Measurements from ENCODE around the gene FRMD4A. TPM values are rescaled to one million over a fixed set of nuclear protein-coding genes. Genes with fewer than 3 reads are reported as not detected.
"Not testable (repeated sequence)": the region's sequence is repeated elsewhere in the genome, so short reads cannot be mapped to it uniquely, and the experiment has no call there.

The FRMD4A gene
- total RNA-seq, 1 experiment from 2014 or later: 19.6 TPM

DNA sequence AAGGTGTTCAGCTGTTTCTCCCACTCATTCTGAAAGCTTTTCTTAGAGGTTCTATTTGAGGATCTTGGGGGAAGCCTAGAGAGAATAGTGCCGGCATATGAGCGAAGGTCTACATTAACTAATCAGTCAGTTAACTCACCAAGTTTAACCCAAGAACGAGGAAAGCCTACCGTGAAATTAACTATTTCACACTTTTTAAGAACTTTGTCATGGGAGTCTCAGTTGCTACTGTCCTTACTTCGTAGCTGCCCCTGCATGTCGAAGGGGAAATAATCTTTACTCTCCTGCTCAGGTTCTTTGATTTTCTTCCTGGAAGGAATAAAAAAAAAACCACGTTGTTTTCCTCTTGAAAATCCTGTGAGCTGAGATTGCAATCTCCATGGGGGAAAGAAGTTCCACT lies 115.1 kb downstream of the FRMD4A start:
- peaks cover 0 to 2% (median 0%) of the 10 kb centered on the region in 3 experiments; a peak in 1 of 7 replicates for H3K36me3 Mint-ChIP-seq (ENCODE audit: insufficient read depth in 1 of 3, low read depth in 3 of 3)
- H4K8ac ChIP-seq (replicated peaks; ENCODE audit: insufficient read length, low read depth, low read length): no peak overlapping the region
- WGBS (ENCODE audit: extremely low coverage, insufficient read length, low lambda C conversion rate): no CpG with 5 or more reads among the region's 7 CpGs
- no peaks in the 10 kb centered on the region for H3K79me2 ChIP-seq (ENCODE audit: insufficient read depth, low read length)
- no peak overlapping the region for H2BK15ac ChIP-seq (ENCODE audit: low read depth, low read length)
- H3K14ac ChIP-seq (ENCODE audit: insufficient read depth, low read length): no peak overlapping the region
- H3K9ac ChIP-seq (ENCODE audit: extremely low read depth, insufficient read length, low read length): no peak overlapping the region
- TF ChIP-seq, protein P1, sequence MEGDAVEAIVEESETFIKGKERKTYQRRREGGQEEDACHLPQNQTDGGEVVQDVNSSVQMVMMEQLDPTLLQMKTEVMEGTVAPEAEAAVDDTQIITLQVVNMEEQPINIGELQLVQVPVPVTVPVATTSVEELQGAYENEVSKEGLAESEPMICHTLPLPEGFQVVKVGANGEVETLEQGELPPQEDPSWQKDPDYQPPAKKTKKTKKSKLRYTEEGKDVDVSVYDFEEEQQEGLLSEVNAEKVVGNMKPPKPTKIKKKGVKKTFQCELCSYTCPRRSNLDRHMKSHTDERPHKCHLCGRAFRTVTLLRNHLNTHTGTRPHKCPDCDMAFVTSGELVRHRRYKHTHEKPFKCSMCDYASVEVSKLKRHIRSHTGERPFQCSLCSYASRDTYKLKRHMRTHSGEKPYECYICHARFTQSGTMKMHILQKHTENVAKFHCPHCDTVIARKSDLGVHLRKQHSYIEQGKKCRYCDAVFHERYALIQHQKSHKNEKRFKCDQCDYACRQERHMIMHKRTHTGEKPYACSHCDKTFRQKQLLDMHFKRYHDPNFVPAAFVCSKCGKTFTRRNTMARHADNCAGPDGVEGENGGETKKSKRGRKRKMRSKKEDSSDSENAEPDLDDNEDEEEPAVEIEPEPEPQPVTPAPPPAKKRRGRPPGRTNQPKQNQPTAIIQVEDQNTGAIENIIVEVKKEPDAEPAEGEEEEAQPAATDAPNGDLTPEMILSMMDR (conservative IDR thresholded peaks at IDR 0.05): no peak
- H2AK5ac ChIP-seq (ENCODE audit: insufficient read length, low read length): no peak overlapping the region
- no peak overlapping the region for H2BK20ac ChIP-seq (ENCODE audit: low read depth, low read length, poor library complexity, severe bottlenecking)
- no peak overlapping the region for H4K5ac ChIP-seq (ENCODE audit: insufficient read length, low read depth, low read length)
- peaks cover 5 to 7% of the 10 kb centered on the region in 2 experiments for H3K4me1 Mint-ChIP-seq
- no peaks in the 10 kb centered on the region for H3K9me3 Mint-ChIP-seq
- no peaks in the 10 kb centered on the region for H3K9me3 ChIP-seq (ENCODE audit: control insufficient read depth, low read depth, low read length)
- no peak overlapping the region for H3K27ac ChIP-seq (ENCODE audit: insufficient read length, low read depth, low read length)
- no peaks in the 10 kb centered on the region for H4K20me1 ChIP-seq (ENCODE audit: control insufficient read depth, insufficient read depth, insufficient read length)
- H3K4ac ChIP-seq (ENCODE audit: low read depth, low read length): no peak overlapping the region
- H3K4me1 ChIP-seq (ENCODE audit: insufficient read depth, low read length): no peaks in the 10 kb centered on the region
- no peak overlapping the region for H2BK12ac ChIP-seq (ENCODE audit: insufficient read length, low read depth, low read length)
- H3K4me2 ChIP-seq (ENCODE audit: insufficient read depth, insufficient read length, low read length): no peak overlapping the region
- H3K18ac ChIP-seq (ENCODE audit: insufficient read length, low read depth, low read length): no peak overlapping the region
- no peaks in the 10 kb centered on the region for H3K79me1 ChIP-seq (ENCODE audit: insufficient read depth, low read depth, low read length, poor library complexity, severe bottlenecking)
- peaks cover 3% of the 10 kb centered on the region; the same call in 1 of the 2 replicates for H3K27me3 Mint-ChIP-seq (ENCODE audit: low read depth)
- no peak for DNase-seq
- H2AFZ ChIP-seq (ENCODE audit: low read length): no peak overlapping the region
- H4K91ac ChIP-seq (ENCODE audit: insufficient read length, low read depth, low read length): no peak overlapping the region
- no peak overlapping the region; a peak in 1 of 7 replicates for H3K27ac Mint-ChIP-seq
- no peaks in the 10 kb centered on the region for H3K23me2 ChIP-seq (ENCODE audit: insufficient read length, low read depth, low read length, poor library complexity, severe bottlenecking)
- no peak overlapping the region for H3T11ph ChIP-seq (ENCODE audit: low read length)
- H3K23ac ChIP-seq (ENCODE audit: insufficient read length, low read depth, low read length): no peak overlapping the region
- no peak overlapping the region for H2BK120ac ChIP-seq (ENCODE audit: low read depth, low read length, poor library complexity, severe bottlenecking)
- no peaks in the 10 kb centered on the region for H3K27me3 ChIP-seq (ENCODE audit: insufficient read depth, low read length)
- H3K4me3 Mint-ChIP-seq: no peak overlapping the region
- H2BK5ac ChIP-seq (ENCODE audit: insufficient read length, low read length): no peak overlapping the region
- H3K56ac ChIP-seq (ENCODE audit: insufficient read length, low read depth, low read length): no peak overlapping the region

DNA sequence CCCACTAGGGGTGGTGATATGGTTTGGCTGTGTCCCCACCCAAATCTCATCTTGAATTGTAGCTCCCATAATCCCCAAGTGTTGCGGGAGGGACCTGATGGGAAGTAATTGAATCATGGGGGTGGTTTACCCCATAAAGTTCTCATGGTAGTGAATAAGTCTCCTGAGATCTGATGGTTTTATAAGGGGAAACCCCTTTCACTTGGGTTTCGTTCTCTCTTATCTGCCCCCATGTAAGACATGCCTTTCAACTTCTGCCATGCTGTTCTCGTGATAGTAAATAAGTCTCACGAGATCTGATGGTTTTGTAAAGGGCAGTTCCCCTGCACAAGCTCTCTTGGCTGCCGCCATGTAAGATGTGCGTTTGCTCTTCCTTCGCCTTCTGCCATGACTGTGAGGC lies 117.0 kb downstream of the FRMD4A start:
- not testable (repeated sequence) for H3K4me1 ChIP-seq (ENCODE audit: insufficient read depth, low read length); H3K27me3 Mint-ChIP-seq (ENCODE audit: low read depth); H3K9ac ChIP-seq (ENCODE audit: extremely low read depth, insufficient read length, low read length); H4K91ac ChIP-seq (ENCODE audit: insufficient read length, low read depth, low read length); H2AFZ ChIP-seq (ENCODE audit: low read length); H2AK5ac ChIP-seq (ENCODE audit: insufficient read length, low read length); H4K20me1 ChIP-seq (ENCODE audit: control insufficient read depth, insufficient read depth, insufficient read length); H3K14ac ChIP-seq (ENCODE audit: insufficient read depth, low read length); H3K23me2 ChIP-seq (ENCODE audit: insufficient read length, low read depth, low read length, poor library complexity, severe bottlenecking); H3K79me2 ChIP-seq (ENCODE audit: insufficient read depth, low read length); H2BK120ac ChIP-seq (ENCODE audit: low read depth, low read length, poor library complexity, severe bottlenecking); H3K27ac Mint-ChIP-seq; H3K4me1 Mint-ChIP-seq; H2BK20ac ChIP-seq (ENCODE audit: low read depth, low read length, poor library complexity, severe bottlenecking); H2BK12ac ChIP-seq (ENCODE audit: insufficient read length, low read depth, low read length); H3K4ac ChIP-seq (ENCODE audit: low read depth, low read length); H3K9me3 Mint-ChIP-seq; H3K4me3 Mint-ChIP-seq; H3T11ph ChIP-seq (ENCODE audit: low read length); H3K36me3 Mint-ChIP-seq (ENCODE audit: insufficient read depth in 1 of 3, low read depth in 3 of 3); H4K8ac ChIP-seq (replicated peaks; ENCODE audit: insufficient read length, low read depth, low read length); H4K5ac ChIP-seq (ENCODE audit: insufficient read length, low read depth, low read length); H3K23ac ChIP-seq (ENCODE audit: insufficient read length, low read depth, low read length); H3K18ac ChIP-seq (ENCODE audit: insufficient read length, low read depth, low read length); H3K9me3 ChIP-seq (ENCODE audit: control insufficient read depth, low read depth, low read length); H3K79me1 ChIP-seq (ENCODE audit: insufficient read depth, low read depth, low read length, poor library complexity, severe bottlenecking); H3K56ac ChIP-seq (ENCODE audit: insufficient read length, low read depth, low read length); H2BK15ac ChIP-seq (ENCODE audit: low read depth, low read length); H3K27me3 ChIP-seq (ENCODE audit: insufficient read depth, low read length); H3K27ac ChIP-seq (ENCODE audit: insufficient read length, low read depth, low read length); H3K4me2 ChIP-seq (ENCODE audit: insufficient read depth, insufficient read length, low read length); H2BK5ac ChIP-seq (ENCODE audit: insufficient read length, low read length); DNase-seq
- no CpG with 5 or more reads among the region's 7 CpGs for WGBS (ENCODE audit: extremely low coverage, insufficient read length, low lambda C conversion rate)

Measured in H9 (cell line).